GM12878 (cell line): ENCODE measurements around the gene SOX9.

Experiments
- ASH2L ChIP-seq: fragments of 300-600, 200-600 bp; sonication (generic); IDR thresholded peaks from 2 replicates; pipeline ENCODE4 v1.6.1; 2017; ENCODE audit warnings: low read depth, mild to moderate bottlenecking, borderline replicate concordance
- CTCF ChIP-seq, 3 experiments: IDR thresholded peaks in 2 of 3; conservative IDR thresholded peaks in 1 of 3; 2 replicates each; pipeline ENCODE4 v1.5.1; 2011; ENCODE audit warnings: low read depth in 3 of 3, low read length in 3 of 3, mild to moderate bottlenecking in 3 of 3, control low read depth in 2 of 3, moderate library complexity in 2 of 3, inconsistent platforms in 1 of 3, mixed read lengths in 1 of 3; ENCODE audit not compliant: control insufficient read depth in 2 of 3, insufficient read depth in 1 of 3; ENCODE audit errors: extremely low read depth in 1 of 3
- CUX1 ChIP-seq: IDR thresholded peaks from 2 replicates; pipeline ENCODE4 v1.6.1; 2012; ENCODE audit warnings: improper control_type of control experiment, low read depth, low read length; ENCODE audit not compliant: insufficient replicate concordance
- JUND ChIP-seq: IDR thresholded peaks from 2 replicates; pipeline ENCODE4 v1.6.1; 2012; ENCODE audit warnings: low read depth, mild to moderate bottlenecking, low read length, improper control_type of control experiment, moderate library complexity
- MAX ChIP-seq: IDR thresholded peaks from 2 replicates; pipeline ENCODE4 v1.6.1; 2012; ENCODE audit warnings: low read depth, low read length, improper control_type of control experiment
- POLR2A ChIP-seq: IDR thresholded peaks from 2 replicates; pipeline ENCODE4 v1.6.1; 2011; ENCODE audit warnings: low read depth, mild to moderate bottlenecking, low read length
- RFX5 ChIP-seq: IDR thresholded peaks from 2 replicates; pipeline ENCODE4 v1.6.1; 2011; ENCODE audit warnings: low read depth, low read length, improper control_type of control experiment
- SKIL ChIP-seq: fragments of 450-650 bp; IDR thresholded peaks from 2 replicates; pipeline ENCODE4 v1.6.1; 2017; ENCODE audit warnings: mild to moderate bottlenecking, low read depth, inconsistent platforms; ENCODE audit not compliant: poor library complexity, severe bottlenecking
- STAT3 ChIP-seq: IDR thresholded peaks from 2 replicates; pipeline ENCODE4 v1.6.1; 2011; ENCODE audit warnings: low read depth, low read length, improper control_type of control experiment
- YY1 ChIP-seq: IDR thresholded peaks from 2 replicates; pipeline ENCODE4 v1.6.1; 2011; ENCODE audit warnings: low read depth, mild to moderate bottlenecking, low read length

- TF ChIP-seq CUX1, result no peak
- no peak for TF ChIP-seq STAT3
- no peak for TF ChIP-seq POLR2A
- TF ChIP-seq CTCF (IDR thresholded peaks at IDR 0.05 in 2 of 3, conservative IDR thresholded peaks at IDR 0.05 in 1 of 3; ENCODE audit: control insufficient read depth in 2 of 3, extremely low read depth in 1 of 3, insufficient read depth in 1 of 3, low read depth in 3 of 3, low read length in 3 of 3), result no peak
- TF ChIP-seq ASH2L, result no peak
- no peak for TF ChIP-seq MAX
- TF ChIP-seq SKIL, result no peak
- TF ChIP-seq RFX5, result no peak
- no peak for TF ChIP-seq JUND
- no peak for TF ChIP-seq YY1
These were observed 20.9 kb upstream of the SOX9 start for GRCh38 chr17:72099919-72100318.
